GM23338 (cell line): ENCODE measurements around the gene SFT2D1. TPM values are rescaled to one million over a fixed set of nuclear protein-coding genes. Genes with fewer than 3 reads are reported as not detected.

Experiments used
- ATAC-seq: fragments of 200-7000 bp; cut with Tn5 transposase; 3 replicates; pipeline ENCODE4 v1.9.1; 2020
- DNase-seq: peaks from one replicate; pipeline ENCODE4 v3.0.0-alpha.2; 2015; ENCODE audit warnings: low spot score
- H2AFZ ChIP-seq: fragments of 200-600 bp; sonication (generic); 2 replicates; pipeline ENCODE4 v1.8.0; 2016; ENCODE audit warnings: antibody characterized with exemption, mild to moderate bottlenecking, moderate library complexity
- H3F3A ChIP-seq: fragments of 200-600 bp; sonication (generic); replicated peaks from 2 replicates; pipeline ENCODE4 v1.8.0; 2017; ENCODE audit warnings: antibody characterized with exemption, mixed run types, low read depth
- H3K27ac ChIP-seq: fragments of 200-600 bp; sonication (generic); 2 replicates; pipeline ENCODE4 v1.6.1; 2016; ENCODE audit warnings: low read depth
- H3K27me3 ChIP-seq: fragments of 200-600 bp; sonication (generic); 2 replicates; pipeline ENCODE4 v1.8.0; 2016; ENCODE audit warnings: mild to moderate bottlenecking, mixed run types, moderate library complexity; ENCODE audit not compliant: insufficient read depth
- H3K36me3 ChIP-seq: fragments of 200-600 bp; sonication (generic); 2 replicates; pipeline ENCODE4 v1.8.0; 2016; ENCODE audit warnings: mild to moderate bottlenecking; ENCODE audit not compliant: insufficient read depth
- H3K4me1 ChIP-seq: fragments of 200-600 bp; sonication (generic); 2 replicates; pipeline ENCODE4 v1.8.0; 2016; ENCODE audit warnings: mild to moderate bottlenecking, moderate library complexity; ENCODE audit not compliant: insufficient read depth
- H3K4me2 ChIP-seq: fragments of 200-600 bp; sonication (generic); 2 replicates; pipeline ENCODE4 v1.7.1; 2017; ENCODE audit warnings: mixed run types
- H3K4me3 ChIP-seq: fragments of 200-600 bp; sonication (generic); 2 replicates; pipeline ENCODE4 v1.6.1; 2016; ENCODE audit warnings: mixed run types
- H3K79me2 ChIP-seq: fragments of 200-600 bp; sonication (generic); replicated peaks from 2 replicates; pipeline ENCODE4 v1.8.0; 2017; ENCODE audit warnings: mild to moderate bottlenecking; ENCODE audit not compliant: insufficient read depth
- H3K9me2 ChIP-seq: fragments of 200-600 bp; sonication (generic); 2 replicates; pipeline ENCODE4 v1.8.0; 2017; ENCODE audit not compliant: insufficient read depth
- H4K20me1 ChIP-seq: fragments of 200-600 bp; sonication (generic); replicated peaks from 2 replicates; pipeline ENCODE4 v1.8.0; 2017; ENCODE audit warnings: mild to moderate bottlenecking; ENCODE audit not compliant: insufficient read depth
- H3K27ac Mint-ChIP-seq: 2 replicates; pipeline ENCODE4 v1.8.0; 2020; ENCODE audit warnings: inconsistent platforms, mild to moderate bottlenecking, moderate library complexity, mixed read lengths
- H3K27me3 Mint-ChIP-seq: 3 replicates; pipeline ENCODE4 v1.8.0; 2022; ENCODE audit warnings: low read depth, mild to moderate bottlenecking, moderate library complexity, mixed read lengths, inconsistent platforms; ENCODE audit not compliant: insufficient read depth, poor library complexity
- H3K36me3 Mint-ChIP-seq: 3 replicates; pipeline ENCODE4 v1.8.0; 2021; ENCODE audit warnings: low read depth, mild to moderate bottlenecking, inconsistent platforms, moderate library complexity, mixed read lengths
- H3K4me1 Mint-ChIP-seq: 3 replicates; pipeline ENCODE4 v1.8.0; 2020; ENCODE audit warnings: mild to moderate bottlenecking, inconsistent platforms, mixed read lengths
- H3K4me3 Mint-ChIP-seq: 3 replicates; pipeline ENCODE4 v1.8.0; 2021; ENCODE audit warnings: moderate library complexity, mild to moderate bottlenecking, inconsistent platforms, mixed read lengths
- H3K9me3 Mint-ChIP-seq: 3 replicates; pipeline ENCODE4 v1.8.0; 2020; ENCODE audit warnings: moderate library complexity, mild to moderate bottlenecking, inconsistent platforms, mixed read lengths
- EZH2 ChIP-seq: fragments of 200-600 bp; sonication (generic); IDR thresholded peaks from one replicate; pipeline ENCODE4 v1.8.0; 2017; ENCODE audit warnings: antibody characterized with exemption, mild to moderate bottlenecking, low read depth; ENCODE audit not compliant: unreplicated experiment
- JUNB ChIP-seq: IDR thresholded peaks from one replicate; pipeline ENCODE4 v1.6.1; 2016; ENCODE audit warnings: antibody characterized with exemption; ENCODE audit not compliant: unreplicated experiment
- NANOG ChIP-seq: IDR thresholded peaks from 2 replicates; pipeline ENCODE4 v1.6.1; 2016; ENCODE audit warnings: antibody characterized with exemption, borderline replicate concordance
- POLR2AphosphoS5 ChIP-seq: IDR thresholded peaks from 2 replicates; pipeline ENCODE4 v1.6.1; 2016; ENCODE audit warnings: antibody characterized with exemption, low read depth
- ZNF331 ChIP-seq: fragments of 250-450 bp; sonication (Bioruptor Pico); IDR thresholded peaks from 2 replicates; pipeline ENCODE4 v1.5.0; 2020; ENCODE audit warnings: low read depth, mild to moderate bottlenecking, moderate library complexity
- polyA plus RNA-seq: library from polyadenylated mRNA; unstranded; fragments of >200 nt; fragmentation: Nextera tagmentation; extraction: Ambion mirVana; gene quantifications from 2 replicates; pipeline ENCODE4 v1.2.1, GENCODE V29; 2016
- total RNA-seq: library from RNA; depleted of rRNA; stranded (reverse); fragments of >200 nt; shearing (Covaris generic); gene quantifications from 2 replicates; pipeline ENCODE4 v1.2.3, GENCODE V29; 2014
- TF ChIP-seq, protein P1 (sequence below): IDR thresholded peaks from one replicate; pipeline ENCODE4 v1.6.1; 2018; ENCODE audit warnings: antibody characterized with exemption; ENCODE audit not compliant: unreplicated experiment
- TF ChIP-seq, protein P2 (sequence below): IDR thresholded peaks from 2 replicates; pipeline ENCODE4 v1.6.1; 2016; ENCODE audit warnings: antibody characterized with exemption

The SFT2D1 gene
- total and polyA plus RNA-seq, 2 experiments from 2014 or later: 74.7 to 120 TPM

DNA sequence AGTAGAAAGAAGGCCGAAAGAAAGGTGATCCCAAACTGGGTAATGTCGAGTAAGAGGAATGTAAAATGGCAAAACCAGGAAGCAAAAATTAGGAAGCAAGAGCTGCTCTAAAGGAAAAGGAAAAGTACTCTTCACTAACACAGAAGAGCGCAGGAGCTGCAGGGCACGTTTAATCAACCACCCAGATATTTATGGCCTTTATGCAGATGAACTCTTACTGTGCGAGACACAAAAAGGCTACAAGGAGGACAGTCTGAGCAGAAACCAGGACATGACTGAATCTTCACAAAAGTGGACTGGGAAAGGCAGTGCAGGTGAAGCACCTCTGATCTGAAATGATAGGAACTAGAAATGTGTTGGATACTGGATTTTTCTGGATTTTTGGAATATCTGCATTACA is 18.9 kb downstream of the SFT2D1 start (continued):
- TF ChIP-seq, protein P1, sequence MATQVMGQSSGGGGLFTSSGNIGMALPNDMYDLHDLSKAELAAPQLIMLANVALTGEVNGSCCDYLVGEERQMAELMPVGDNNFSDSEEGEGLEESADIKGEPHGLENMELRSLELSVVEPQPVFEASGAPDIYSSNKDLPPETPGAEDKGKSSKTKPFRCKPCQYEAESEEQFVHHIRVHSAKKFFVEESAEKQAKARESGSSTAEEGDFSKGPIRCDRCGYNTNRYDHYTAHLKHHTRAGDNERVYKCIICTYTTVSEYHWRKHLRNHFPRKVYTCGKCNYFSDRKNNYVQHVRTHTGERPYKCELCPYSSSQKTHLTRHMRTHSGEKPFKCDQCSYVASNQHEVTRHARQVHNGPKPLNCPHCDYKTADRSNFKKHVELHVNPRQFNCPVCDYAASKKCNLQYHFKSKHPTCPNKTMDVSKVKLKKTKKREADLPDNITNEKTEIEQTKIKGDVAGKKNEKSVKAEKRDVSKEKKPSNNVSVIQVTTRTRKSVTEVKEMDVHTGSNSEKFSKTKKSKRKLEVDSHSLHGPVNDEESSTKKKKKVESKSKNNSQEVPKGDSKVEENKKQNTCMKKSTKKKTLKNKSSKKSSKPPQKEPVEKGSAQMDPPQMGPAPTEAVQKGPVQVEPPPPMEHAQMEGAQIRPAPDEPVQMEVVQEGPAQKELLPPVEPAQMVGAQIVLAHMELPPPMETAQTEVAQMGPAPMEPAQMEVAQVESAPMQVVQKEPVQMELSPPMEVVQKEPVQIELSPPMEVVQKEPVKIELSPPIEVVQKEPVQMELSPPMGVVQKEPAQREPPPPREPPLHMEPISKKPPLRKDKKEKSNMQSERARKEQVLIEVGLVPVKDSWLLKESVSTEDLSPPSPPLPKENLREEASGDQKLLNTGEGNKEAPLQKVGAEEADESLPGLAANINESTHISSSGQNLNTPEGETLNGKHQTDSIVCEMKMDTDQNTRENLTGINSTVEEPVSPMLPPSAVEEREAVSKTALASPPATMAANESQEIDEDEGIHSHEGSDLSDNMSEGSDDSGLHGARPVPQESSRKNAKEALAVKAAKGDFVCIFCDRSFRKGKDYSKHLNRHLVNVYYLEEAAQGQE: no peak
- TF ChIP-seq ZNF331 (CRISPR knock-in tag) (no peak), POLR2AphosphoS5 (no peak)

DNA sequence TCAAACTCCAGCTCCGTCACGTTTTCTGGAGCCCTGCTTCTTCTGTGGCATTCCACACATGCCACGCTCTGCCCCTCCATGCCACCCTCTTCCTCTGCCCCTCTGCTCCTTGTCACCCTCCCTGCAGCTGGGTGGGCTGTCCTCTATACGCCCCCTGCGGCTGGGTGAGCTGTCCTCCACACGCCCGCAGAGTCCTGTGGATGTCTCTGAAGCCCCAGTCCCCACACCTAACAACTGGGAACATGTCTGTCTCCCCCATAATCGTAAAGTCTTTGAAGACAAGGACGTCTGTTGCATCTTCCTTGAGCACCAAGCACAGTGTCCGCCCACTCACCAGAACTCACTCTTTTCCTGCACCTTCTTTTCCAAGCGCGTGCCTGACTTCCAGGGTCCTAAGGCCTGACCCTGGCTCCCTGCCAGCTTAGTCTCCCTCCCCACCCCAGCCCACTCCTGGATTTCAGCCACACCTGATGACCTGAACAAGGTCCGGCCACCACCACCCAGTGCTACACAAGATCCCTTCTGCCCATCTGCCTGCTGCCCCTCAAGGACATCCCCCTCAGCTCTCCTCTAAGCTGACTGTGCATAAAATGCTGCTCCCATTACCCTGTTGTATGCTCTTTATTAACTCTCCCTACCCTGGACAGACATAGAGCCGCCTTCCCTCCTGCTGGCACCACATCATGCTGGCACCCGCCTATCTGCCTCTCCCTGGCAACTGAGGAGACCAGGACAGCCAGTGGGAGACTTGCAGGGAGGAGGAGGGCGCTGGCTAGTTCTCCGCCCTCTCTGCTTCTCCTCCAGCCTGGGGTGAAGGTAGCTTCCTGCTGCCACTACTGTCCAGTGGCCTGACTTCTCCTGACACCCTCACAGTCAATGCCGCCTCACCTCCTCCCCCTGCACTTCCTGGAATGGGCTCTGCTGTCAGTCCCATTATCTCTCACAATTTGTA is 23.4 kb downstream of the SFT2D1 start:
- peak; percentile 52 for ATAC-seq
- DNase-seq: no peak
- H3K27ac Mint-ChIP-seq: peak overlapping the region; percentile 37; the same call in 1 of the 2 replicates

More for the DNA sequence above, 23.4 kb downstream of the SFT2D1 start:
- peaks cover 20% of the 10 kb centered on the region for H3K36me3 ChIP-seq
- H3K4me3 Mint-ChIP-seq: no peak overlapping the region
- no peaks in the 10 kb centered on the region for H3F3A ChIP-seq
- TF ChIP-seq NANOG: no peak
- TF ChIP-seq JUNB: no peak
- TF ChIP-seq, protein P2, sequence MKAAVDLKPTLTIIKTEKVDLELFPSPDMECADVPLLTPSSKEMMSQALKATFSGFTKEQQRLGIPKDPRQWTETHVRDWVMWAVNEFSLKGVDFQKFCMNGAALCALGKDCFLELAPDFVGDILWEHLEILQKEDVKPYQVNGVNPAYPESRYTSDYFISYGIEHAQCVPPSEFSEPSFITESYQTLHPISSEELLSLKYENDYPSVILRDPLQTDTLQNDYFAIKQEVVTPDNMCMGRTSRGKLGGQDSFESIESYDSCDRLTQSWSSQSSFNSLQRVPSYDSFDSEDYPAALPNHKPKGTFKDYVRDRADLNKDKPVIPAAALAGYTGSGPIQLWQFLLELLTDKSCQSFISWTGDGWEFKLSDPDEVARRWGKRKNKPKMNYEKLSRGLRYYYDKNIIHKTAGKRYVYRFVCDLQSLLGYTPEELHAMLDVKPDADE: no peak
- TF ChIP-seq POLR2AphosphoS5: peak; percentile 17; the same call in 1 of the 2 replicates
- no peak for TF ChIP-seq EZH2
- TF ChIP-seq, protein P1: no peak
- peaks cover 3% of the 10 kb centered on the region for H3K27me3 Mint-ChIP-seq
- peaks cover 22% of the 10 kb centered on the region for H3K36me3 Mint-ChIP-seq
- no peaks in the 10 kb centered on the region for H3K27me3 ChIP-seq
- H3K4me3 ChIP-seq: no peak overlapping the region
- 0 out of 2 replicates have a peak, but pooled peaks cover 3% of the 10 kb centered on the region for H3K79me2 ChIP-seq
- no peaks in the 10 kb centered on the region for H4K20me1 ChIP-seq
- no peaks in the 10 kb centered on the region for H3K9me2 ChIP-seq
- no peak overlapping the region for H3K4me2 ChIP-seq
- H3K9me3 Mint-ChIP-seq: no peaks in the 10 kb centered on the region
- H3K4me1 Mint-ChIP-seq: peaks cover 6% of the 10 kb centered on the region
- peaks cover 5% of the 10 kb centered on the region; the same call in 1 of the 2 replicates for H3K4me1 ChIP-seq
- H2AFZ ChIP-seq: no peak overlapping the region
- no peak overlapping the region for H3K27ac ChIP-seq
